Measurements from ENCODE around the gene AGMAT. TPM values are rescaled to one million over a fixed set of nuclear protein-coding genes. Genes with fewer than 3 reads are reported as not detected.

AGMAT gene, protein sequence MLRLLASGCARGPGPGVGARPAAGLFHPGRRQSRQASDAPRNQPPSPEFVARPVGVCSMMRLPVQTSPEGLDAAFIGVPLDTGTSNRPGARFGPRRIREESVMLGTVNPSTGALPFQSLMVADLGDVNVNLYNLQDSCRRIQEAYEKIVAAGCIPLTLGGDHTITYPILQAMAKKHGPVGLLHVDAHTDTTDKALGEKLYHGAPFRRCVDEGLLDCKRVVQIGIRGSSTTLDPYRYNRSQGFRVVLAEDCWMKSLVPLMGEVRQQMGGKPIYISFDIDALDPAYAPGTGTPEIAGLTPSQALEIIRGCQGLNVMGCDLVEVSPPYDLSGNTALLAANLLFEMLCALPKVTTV
- total RNA-seq, result 5.5 and 7.6 TPM in 2 replicates

DNA sequence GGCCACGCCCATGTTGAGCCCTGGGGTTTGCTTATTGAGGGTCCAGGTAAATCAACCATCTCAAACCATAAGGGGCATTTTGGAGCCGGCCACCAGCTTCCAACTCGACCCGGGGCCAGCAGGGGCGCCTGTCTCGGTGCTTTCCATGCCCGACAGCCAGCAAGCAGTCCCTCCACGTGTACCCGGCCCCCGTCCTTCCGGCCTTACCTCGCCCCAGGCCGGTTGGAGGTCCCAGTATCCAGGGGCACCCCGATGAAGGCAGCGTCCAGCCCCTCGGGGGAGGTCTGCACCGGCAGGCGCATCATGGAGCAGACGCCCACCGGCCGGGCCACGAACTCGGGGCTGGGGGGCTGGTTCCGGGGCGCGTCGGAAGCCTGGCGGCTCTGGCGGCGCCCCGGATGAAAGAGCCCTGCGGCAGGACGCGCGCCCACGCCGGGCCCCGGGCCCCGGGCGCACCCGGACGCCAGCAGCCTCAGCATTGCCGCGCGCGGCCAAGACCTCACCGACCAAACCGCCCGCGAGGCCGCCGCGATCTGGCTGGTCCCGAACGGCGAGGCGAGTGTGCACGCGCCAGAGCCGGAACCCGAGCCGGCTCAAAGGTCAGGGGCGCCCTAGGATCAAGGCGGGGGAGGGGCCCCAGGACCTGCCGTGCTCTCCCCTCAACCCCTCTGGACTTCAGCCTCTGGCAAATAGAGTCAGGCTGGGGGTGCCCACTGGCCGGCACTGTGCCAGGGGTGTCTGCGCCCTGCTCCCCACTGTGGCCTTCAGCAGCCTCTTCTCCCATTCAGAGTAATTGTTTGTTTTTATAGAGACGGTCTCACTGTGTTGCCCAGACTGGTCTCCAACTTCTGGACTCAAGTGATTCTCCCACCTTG, at the start of gene AGMAT:
Gene AGMAT (minus strand): TSS at position 563 of the 875 bp plus-strand sequence. CDS start 84 bp downstream, at position 479.

DNA sequence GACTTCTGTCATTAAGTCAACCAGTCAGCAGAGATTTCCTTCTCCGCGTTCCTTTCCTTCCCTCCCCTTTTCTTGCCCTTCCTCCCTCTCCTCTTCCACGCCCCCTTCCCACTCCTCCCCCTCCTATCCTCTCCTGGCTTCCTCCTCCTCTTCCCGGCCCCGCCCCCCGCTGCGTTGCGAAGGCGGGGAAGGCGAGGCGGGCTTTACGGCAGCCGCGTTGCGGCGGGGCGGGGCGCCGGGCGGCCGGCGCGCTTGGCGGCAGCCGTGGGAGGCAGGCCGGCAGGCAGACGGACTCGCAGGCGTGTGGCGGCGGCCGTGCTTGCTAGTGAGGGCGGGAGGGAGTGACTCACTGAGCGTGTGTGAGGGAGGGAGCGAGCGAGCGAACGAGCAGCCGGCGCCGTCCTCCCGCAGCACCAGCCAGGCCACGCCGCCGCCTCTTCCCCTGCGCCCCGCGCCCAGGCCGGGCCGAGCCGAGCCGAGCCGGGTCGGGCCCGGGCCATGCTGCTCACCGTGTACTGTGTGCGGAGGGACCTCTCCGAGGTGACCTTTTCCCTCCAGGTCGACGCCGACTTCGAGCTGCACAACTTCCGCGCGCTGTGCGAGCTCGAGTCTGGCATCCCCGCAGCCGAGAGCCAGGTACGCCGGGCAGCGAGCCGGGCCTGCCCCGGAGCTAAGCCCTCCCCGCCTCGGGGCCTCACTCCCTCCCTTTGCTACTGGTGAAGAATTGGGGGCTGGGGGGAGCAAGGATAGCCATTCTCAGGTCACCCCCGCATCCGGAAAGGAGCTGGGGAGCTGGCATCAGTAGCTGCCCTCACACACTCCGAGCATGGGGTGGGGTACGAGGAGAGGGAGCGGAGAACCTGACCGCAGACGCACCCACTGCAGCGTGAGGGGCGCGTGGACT, 32.6 kb upstream of the AGMAT start, which contains the start of gene DDI2:
Gene DDI2 (plus strand): TSS at position 286 of the 904 bp plus-strand sequence. CDS start 213 bp downstream, at position 499.

DNA sequence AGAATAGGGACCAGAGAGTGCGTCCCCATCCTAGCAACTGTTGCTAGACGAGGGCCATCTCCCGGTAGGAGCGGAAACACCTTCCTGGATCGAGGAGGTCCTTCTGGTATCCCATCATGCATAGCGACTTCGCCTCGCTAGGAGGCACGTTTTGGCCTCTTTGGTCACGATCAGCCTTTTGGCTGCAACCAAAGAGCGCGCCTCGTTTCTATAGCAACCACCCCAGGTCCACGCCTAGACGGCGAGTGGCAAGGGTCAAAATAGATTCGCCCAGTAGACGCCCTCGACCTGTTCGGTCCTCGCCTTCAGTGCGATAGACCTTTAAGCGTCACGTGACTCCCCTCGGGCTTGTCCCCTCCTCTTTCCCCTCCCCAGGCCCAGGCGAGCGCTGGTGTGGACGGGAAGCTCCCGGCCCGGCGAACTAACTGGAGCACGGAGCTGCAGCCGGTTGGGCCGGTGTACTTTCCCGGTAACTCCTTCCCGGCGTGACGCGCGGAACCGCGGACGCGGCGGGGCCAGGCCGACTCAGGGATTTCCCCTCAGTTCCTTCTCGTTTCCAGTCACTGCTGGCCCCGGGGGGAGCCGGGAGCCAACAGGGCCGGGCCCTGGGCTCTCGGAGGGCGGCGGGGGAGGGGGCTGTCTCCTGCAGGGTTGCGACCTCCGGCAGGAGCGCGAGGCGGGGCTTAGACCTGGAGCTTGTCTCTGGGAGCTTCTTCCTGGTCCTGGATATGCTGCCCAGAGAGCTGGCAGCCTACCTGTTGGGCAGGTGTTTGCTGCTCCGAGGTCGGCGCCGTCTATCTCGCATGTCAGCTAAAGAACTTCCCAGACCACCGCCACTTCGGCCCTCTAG, 58.1 kb downstream of the AGMAT start, which contains the start of gene DNAJC16:
Gene DNAJC16 (plus strand): TSS at position 359 of the 850 bp plus-strand sequence. CDS start 2,258 bp downstream, outside the sequence.

DNA sequence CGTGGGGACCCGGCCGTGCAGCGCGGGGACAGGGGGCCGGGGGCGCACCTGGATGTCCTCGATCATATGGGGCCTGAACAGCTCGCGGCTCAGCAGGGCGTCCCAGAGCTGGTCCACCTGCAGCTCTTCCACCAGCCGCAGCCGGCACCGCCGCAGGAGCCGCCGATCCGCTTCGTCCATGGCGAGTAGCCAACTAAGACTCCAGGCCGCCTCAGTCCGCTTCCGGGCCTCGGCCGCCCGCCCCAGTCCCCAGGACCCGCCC, 60.9 kb downstream of the AGMAT start, which contains the start of gene CASP9:
Gene CASP9 (minus strand): TSS at position 195 of the 262 bp plus-strand sequence. CDS start 15 bp downstream, at position 180.

Other genes starting within 250 kb of the AGMAT start
- 132 and 167 TPM in 2 replicates for gene EFHD2, start 175.2 kb downstream of the AGMAT start, total RNA-seq
- gene CTRC, start 146.6 kb downstream of the AGMAT start, total RNA-seq, result not detected in 2 replicates
- not detected in 2 replicates for gene CELA2A, start 128.3 kb downstream of the AGMAT start, total RNA-seq
- not detected in 2 replicates for gene CELA2B, start 108.9 kb downstream of the AGMAT start, total RNA-seq
- 3.7 and 6.6 TPM in 2 replicates for gene CASP9, start 60.8 kb downstream of the AGMAT start, total RNA-seq
- gene DNAJC16, start 58.2 kb downstream of the AGMAT start, total RNA-seq, result 8.2 and 12.2 TPM in 2 replicates
- gene DDI2, start 32.4 kb upstream of the AGMAT start, total RNA-seq, result 6.4 and 8.6 TPM in 2 replicates
- 27.6 and 35.4 TPM in 2 replicates for gene PLEKHM2, start 99.3 kb upstream of the AGMAT start, total RNA-seq
- 0.30 and 1.1 TPM in 2 replicates for gene SLC25A34, start 151.2 kb upstream of the AGMAT start, total RNA-seq
- gene TMEM82, start 157.4 kb upstream of the AGMAT start, total RNA-seq, result not detected in 2 replicates
- 154 and 198 TPM in 2 replicates for gene FBLIM1, start 173.7 kb upstream of the AGMAT start, total RNA-seq
- 1.1 and 2.0 TPM in 2 replicates for gene UQCRHL, start 222.6 kb upstream of the AGMAT start, total RNA-seq

Data from hair follicular keratinocyte (primary cell).